Mucosa of descending colon (tissue), 3 donors: ENCODE data around the gene KIF17. TPM values are rescaled to one million over a fixed set of nuclear protein-coding genes. Genes with fewer than 3 reads are reported as not detected.

Experiments
- ATAC-seq: fragments of 200-7000 bp; cut with Tn5 transposase; one replicate; pipeline ENCODE4 v1.9.1; 2020; ENCODE audit warnings: mild to moderate bottlenecking, moderate library complexity
- DNase-seq, 3 donors: peaks; one replicate each; pipeline ENCODE4 v3.0.0-alpha.2; 2020
- H3K36me3 ChIP-seq: fragments of 200-600 bp; one replicate; pipeline ENCODE4 v1.8.0; 2021; ENCODE audit warnings: low read depth, mild to moderate bottlenecking
- H3K4me1 ChIP-seq: fragments of 200-600 bp; one replicate; pipeline ENCODE4 v1.8.0; 2021; ENCODE audit warnings: low read depth, mild to moderate bottlenecking
- H3K4me3 ChIP-seq: fragments of 200-600 bp; one replicate; pipeline ENCODE4 v1.8.0; 2021; ENCODE audit warnings: mild to moderate bottlenecking
- H3K9me3 ChIP-seq: fragments of 200-600 bp; one replicate; pipeline ENCODE4 v1.8.0; 2021; ENCODE audit warnings: mild to moderate bottlenecking
- CTCF ChIP-seq: fragments of 200-600 bp; IDR thresholded peaks from one replicate; pipeline ENCODE4 v1.8.0; 2022; ENCODE audit warnings: antibody characterized with exemption, mild to moderate bottlenecking
- intact Hi-C, 2 donors: fragments of 100-400 bp; cut with DNase I in 1 of 2; cut with micrococcal nuclease in 1 of 2; formaldehyde crosslinking; loops; one replicate each; pipeline versions ENCODE4 v1.11.0 to v1.11.1; 2022; cut with DNase I, micrococcal nuclease
- total RNA-seq, 3 donors: library from RNA; stranded (reverse); fragmentation: NEBNext Ultra II Directional in 2 of 3; extraction: Animal tissue kit (Norgen Biotek cat#: 25700) in 2 of 3; gene quantifications; one replicate each; pipeline versions ENCODE4 v1.2.1 to v1.2.4, GENCODE V29; 2021 to 2023
- donor health status: DM: no; HTN: no; CAD: no; lungs with moderate emphysema.
- donor health status: DM: no; HTN: no; CAD: no.
- donor health status: DM: no; HTN: yes; CAD: no.

The KIF17 gene
- total RNA-seq, 3 donors from 2014 or later = 0.20 to 0.63 (median 0.53) TPM

- Histone ChIP-seq H3K9me3 (no peaks in the 10 kb centered on the region), H3K4me1 (peaks cover 14% of the 10 kb centered on the region), H3K36me3 (no peaks in the 10 kb centered on the region), H3K4me3 (no peak overlapping the region)
- no peak for TF ChIP-seq CTCF
- DNase-seq = no peak
- intact Hi-C loops = loop anchor here in 1 of 2 donors (5.0 to 10.0 kb wide), 2 partner anchors 58 to 110 kb away; no protein-coding TSS in a partner anchor
- no peak for ATAC-seq
Observed at GRCh38 chr1:20632386-20632785, 85.4 kb downstream of the KIF17 start.

GRCh38 chr1:20630729-20631128 lies 87.1 kb downstream of the KIF17 start:
- no peak for DNase-seq
- TF ChIP-seq CTCF = no peak
- no peaks in the 10 kb centered on the region for H3K36me3 ChIP-seq
- H3K9me3 ChIP-seq = no peaks in the 10 kb centered on the region
- intact Hi-C loops = loop anchor here in 1 of 2 donors (5.0 to 10.0 kb wide), 2 partner anchors 56 to 108 kb away; no protein-coding TSS in a partner anchor
- no peak overlapping the region for H3K4me3 ChIP-seq
- H3K4me1 ChIP-seq = peaks cover 14% of the 10 kb centered on the region
- no peak for ATAC-seq

GRCh38 chr1:20626524-20626923 lies 91.3 kb downstream of the KIF17 start:
- intact Hi-C loops = no loop called here
- H3K4me3 ChIP-seq = no peak overlapping the region
- H3K36me3 ChIP-seq = no peaks in the 10 kb centered on the region
- H3K4me1 ChIP-seq = no peaks in the 10 kb centered on the region
- no peaks in the 10 kb centered on the region for H3K9me3 ChIP-seq
- ATAC-seq = no peak
- DNase-seq = no peak
- no peak for TF ChIP-seq CTCF

GRCh38 chr1:20626098-20626427 lies 91.7 kb downstream of the KIF17 start:
- Histone ChIP-seq H3K4me1 (no peaks in the 10 kb centered on the region), H3K4me3 (no peak overlapping the region), H3K36me3 (no peaks in the 10 kb centered on the region), H3K9me3 (no peaks in the 10 kb centered on the region)
- ATAC-seq (no peak), DNase-seq (no peak)
- intact Hi-C loops = no loop called here
- no peak for TF ChIP-seq CTCF

- TF ChIP-seq CTCF = no peak
- DNase-seq (no peak), ATAC-seq (no peak)
- Histone ChIP-seq H3K4me3 (no peak overlapping the region), H3K9me3 (no peaks in the 10 kb centered on the region), H3K4me1 (no peaks in the 10 kb centered on the region), H3K36me3 (no peaks in the 10 kb centered on the region)
- intact Hi-C loops = no loop called here
Observed at GRCh38 chr1:20625176-20626097, 92.4 kb downstream of the KIF17 start.
